NCI-H146 treated with DMSO at 0.1 percent for 48 hours (cell line): ENCODE data around the gene TBC1D23.
"Not testable (repeated sequence)": the region's sequence is repeated elsewhere in the genome, so short reads cannot be mapped to it uniquely, and the experiment has no call there.

ENCODE experiments used
- DNase-seq: peaks from one replicate; lab custom pipeline; 2025; ENCODE audit not compliant: unreplicated experiment; lab: John Stamatoyannopoulos, UW

TBC1D23 gene

DNA sequence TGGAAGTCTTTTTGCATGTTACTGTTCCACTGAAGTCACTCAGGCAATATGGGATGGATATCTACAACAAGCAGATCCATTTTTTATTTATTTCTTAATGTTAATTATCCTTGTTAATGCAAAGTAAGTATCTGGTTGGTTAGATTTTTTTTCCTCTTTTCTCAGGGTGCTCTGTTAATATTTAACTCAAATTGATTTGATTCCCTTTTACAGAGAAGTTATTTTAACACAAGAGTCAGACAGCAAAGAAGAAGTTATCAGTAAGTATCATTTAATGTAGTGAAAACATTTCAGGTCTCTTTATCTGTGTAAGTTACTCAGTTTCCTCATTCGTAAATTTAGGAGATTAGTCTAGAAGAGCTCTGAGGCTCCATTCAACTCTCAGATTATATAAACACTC is 34.3 kb downstream of the TBC1D23 start:
- no peak for DNase-seq

DNA sequence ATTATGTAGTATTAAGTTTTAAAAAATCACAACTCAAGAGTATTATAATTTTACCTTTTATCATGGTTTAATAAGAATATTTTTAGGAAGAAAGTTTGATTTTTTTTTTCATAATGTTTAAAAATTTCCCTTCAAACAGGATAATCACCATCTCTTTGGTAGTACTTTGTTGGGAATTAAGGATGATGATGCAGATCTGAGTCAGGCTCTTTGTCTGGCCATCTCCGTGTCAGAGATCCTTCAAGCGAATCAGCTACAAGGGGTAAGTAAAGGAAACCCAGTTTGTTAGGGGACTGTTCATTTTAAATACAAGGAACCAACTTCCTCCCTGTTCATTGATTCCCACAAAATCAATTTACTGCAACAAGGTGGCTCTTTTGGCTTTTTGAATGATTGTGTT is 37.0 kb downstream of the TBC1D23 start:
- DNase-seq: no peak

DNA sequence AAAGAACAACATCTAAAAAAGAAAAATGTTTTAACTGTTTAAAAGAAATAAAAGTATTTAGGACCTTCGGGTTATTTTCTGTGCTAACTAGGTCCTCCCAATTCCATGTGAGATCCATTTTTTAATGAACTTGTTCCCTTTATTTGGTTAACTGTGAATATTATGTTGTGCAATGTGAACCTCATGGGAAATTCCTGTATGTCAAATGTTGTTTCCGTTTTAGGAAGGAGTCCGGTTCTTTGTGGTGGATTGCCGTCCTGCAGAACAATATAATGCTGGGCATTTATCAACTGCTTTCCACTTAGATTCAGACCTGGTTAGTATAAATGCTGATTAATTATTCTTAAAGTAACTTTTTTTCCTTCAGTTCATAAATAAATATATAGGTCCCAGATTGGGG is 38.2 kb downstream of the TBC1D23 start:
- DNase-seq: no peak

DNA sequence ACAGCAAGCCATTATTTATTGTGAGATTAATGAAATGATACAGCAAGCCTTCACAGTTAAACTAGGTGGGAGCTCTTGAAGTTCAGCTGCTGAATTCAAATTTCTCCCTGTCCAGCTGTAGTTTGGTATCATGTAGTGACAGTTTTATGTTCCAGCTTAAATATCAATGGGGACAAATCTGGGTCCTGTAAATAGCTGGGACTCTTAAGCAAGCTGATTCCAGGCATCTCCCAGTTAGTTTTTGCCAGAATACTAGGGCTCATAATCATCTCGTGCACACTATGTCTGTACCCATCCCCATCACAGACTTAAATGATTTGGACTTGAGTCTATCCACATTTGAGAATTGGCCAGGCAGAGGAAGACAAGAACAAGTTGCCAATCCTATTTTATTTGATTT is 45.9 kb downstream of the TBC1D23 start:
- DNase-seq: no peak

DNA sequence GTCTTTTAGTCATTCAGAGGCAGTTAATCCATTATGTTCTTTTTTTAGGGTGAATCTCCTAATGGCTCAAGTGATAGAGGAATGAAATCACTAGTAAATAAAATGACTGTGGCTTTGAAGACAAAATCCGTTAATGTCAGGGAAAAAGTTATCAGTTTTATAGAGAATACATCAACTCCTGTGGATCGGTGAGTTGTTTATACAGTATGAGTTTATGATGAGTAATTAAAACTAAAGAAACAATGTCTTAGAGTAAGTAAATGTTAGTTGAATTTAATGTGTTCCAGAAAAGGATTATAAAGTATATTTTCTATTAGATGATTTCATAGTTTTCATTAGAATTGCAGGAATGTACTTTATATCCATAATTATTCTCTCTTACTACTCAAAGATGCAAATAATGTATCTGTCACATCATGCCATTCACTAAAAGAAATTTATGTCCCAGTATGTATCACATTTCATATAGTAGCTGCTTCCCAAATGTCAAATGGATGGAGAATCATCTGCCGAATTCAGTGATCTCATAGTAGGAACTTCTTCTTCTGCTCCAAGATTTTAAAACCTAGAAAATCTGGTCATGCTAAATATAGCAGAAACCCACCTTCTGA is 49.7 kb downstream of the TBC1D23 start:
- no peak for DNase-seq

DNA sequence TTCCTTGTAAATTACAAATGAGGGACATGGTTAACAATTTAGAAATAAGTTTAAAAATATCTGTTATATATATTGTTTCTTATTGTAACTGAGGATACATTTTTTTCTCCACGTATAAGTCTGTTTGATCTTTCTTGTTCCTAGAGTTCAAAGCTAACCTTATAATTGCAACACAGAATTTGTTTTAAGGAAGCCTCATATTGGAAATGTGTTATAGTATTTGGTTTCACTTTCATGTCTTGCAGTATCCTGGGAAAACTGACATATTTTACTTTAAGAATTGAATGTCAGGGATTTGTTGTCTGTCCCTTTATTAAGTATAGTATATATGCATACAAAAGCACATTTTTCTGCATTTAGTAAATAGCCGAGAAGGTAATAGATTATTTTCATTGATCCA is 50.2 kb downstream of the TBC1D23 start:
- DNase-seq: no peak

DNA sequence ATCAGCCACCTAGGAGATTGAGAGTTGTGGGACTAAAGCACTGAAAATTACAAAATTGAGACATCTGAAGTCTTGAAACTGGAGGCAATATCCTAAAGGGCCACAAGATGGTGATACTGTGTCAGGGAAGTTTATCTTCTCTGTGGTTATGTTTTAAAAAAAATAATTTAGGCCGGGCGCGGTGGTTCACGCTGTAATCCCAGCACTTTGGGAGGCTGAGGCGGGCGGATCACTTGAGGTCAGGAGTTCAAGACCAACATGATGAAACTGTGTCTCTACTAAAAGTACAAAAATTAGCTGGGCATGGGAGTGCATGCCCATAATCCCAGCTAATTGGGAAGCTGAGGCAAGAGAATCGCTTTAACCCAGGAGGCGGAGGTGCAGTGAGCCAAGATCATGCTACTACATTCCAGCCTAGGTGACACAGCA is 55.9 kb downstream of the TBC1D23 start:
- DNase-seq: no peak

DNA sequence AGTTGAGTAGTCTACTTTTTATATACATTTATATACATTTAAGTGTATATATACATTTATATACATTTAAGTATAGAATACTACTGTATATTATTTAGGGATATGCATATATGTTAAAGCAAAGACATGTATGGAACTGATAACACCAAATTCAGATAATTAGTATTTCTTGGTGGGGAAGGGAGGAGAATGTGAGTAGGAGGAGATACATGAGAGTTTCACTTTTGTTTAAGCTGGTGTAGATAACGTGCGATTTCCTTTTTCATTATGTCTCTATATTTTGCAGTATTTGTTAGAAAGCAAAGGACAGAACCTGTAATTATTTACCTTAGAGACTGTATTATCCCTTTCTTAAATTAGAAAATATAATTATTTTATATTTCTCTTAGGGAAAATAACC is 57.1 kb downstream of the TBC1D23 start:
- DNase-seq: no peak

DNA sequence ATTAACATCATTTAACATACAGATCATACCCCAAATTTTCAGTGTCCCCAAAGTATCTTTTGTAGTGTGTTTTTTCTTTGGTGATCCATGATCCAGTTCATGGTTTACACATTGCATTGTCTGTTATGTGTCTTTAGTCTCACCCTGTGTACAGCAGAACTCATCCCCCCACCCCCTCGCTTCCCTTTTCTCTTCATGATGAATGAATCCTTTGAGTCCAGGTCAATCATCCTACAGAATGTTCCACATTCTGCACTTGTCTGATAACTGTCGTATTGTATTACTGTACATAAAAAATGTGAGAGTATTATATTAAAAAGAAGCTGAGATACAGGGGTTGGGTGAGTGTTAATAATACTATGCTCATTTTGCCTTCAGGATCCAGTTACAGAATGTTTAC is 59.2 kb downstream of the TBC1D23 start:
- DNase-seq: no peak

DNA sequence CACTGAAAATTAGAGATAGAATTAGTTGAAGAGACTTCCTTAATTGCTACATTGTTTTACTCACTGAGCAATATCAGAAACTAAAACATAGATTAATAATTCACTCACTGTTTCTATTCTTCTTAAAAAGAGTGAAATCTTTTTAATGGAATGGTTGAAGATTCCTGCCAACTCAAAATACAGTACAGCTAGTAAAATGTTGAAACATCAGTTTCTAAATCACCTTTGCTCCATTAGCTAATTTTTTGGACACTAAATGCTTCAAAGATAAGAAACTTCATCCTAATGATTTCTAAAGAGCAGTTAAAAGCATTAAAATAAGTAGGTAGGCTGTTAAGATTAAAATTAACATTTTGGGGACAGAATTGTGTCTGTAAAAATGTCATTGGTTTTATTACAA is 63.3 kb downstream of the TBC1D23 start:
- DNase-seq: no peak

DNA sequence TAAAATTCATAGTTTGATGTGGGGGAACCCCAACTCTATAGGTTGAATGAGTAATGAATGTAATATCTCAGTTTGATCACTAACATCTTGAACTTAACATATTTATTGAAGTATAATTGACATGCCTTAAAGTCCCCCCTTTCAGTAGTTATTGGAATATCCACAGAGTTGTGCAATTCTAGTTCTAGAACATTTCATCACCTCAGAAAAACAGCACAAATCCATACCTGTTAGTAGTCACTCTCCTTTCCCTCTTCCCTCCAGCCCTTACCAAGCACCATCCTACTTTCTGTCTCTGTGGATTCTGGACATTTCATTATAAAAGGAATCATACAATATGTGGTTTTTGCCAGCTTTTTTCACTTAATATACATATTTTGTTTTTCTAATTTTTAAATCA is 65.0 kb downstream of the TBC1D23 start:
- DNase-seq: no peak

DNA sequence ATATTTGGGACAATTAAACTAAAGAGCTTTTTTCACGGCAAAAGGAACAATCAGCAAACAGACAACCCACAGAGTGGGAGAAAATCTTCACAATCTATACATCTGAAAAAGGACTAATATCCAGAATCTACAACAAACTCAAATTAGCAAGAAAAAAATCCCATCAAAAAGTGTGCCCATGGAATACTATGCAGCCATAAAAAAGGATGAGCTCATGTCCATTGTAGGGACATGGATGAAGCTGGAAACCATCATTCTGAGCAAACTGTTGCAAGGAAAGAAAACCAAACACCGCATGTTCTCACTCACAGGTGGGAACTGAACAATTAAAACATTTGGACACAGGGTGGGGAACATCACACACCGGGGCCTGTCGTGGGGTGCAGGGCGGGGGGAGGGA is 66.6 kb downstream of the TBC1D23 start:
- DNase-seq: not testable (repeated sequence)

DNA sequence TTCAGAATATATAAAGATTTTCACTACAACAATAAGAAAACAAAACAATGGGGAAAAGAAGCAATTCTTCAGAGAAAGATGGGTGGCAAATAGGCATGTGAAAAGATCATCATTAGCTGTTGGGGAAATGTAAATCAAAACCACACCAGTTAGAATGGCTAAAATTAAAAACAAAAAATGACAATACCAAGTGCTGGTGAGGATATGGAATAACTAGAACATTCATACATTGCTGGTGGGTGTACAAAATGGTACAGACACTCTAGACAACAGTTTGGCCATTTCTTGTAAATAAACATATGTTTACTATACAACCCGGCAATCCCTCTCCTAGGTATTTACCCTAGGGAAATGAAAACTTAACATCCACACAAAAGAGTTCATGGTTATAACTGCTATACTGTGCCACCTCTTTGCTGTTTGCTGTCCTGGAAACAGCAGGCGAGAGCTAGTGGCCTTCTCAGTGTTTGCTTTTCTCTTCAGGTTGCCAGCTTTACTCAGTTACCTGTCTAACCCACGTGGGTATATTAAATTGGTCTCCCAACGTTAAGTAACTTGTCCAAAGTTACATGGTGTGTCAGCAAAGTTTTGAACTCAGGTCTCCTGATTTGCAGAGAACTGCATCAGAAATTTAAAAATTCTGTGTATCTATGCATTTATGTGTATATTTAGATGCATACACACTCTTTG is 69.2 kb downstream of the TBC1D23 start:
- no peak for DNase-seq

DNA sequence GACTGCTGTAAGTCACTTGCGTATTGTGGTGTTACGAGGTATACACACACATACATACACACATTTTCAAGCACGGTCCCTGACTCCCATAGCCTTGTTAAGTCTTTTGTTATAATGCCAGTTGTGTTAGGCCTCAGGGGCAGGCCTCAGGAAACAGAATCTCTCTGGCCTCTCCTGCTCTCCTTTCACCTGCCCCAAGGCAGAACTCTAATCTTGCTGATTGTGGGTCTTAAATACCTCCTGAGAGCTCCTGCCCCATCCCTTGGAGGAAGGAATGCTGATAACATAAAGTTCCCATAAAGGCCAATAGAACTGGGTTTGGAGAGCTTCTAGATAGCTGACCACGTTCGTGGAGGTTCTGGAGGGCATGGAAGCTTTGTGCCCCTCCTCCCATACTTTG is 69.9 kb downstream of the TBC1D23 start:
- DNase-seq: no peak

DNA sequence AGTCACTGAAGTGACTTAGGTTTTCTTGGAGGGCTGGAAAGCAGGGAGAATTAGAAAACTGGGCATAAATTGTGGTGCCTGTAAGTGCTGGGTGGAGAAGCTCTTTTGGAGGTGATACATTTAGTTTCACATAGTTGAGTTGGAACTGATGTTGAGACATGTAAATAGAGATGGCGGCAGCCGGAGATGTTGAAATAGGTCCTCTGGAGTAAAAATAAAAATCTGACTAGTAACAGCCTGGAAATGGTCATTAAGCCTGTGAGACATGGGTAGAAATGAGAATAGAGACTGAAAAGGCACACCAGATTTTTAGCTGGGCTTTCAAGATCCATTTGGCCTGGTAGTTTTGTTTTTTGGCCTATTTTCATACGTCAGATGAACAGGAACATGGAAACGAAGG is 70.9 kb downstream of the TBC1D23 start:
- DNase-seq: no peak

DNA sequence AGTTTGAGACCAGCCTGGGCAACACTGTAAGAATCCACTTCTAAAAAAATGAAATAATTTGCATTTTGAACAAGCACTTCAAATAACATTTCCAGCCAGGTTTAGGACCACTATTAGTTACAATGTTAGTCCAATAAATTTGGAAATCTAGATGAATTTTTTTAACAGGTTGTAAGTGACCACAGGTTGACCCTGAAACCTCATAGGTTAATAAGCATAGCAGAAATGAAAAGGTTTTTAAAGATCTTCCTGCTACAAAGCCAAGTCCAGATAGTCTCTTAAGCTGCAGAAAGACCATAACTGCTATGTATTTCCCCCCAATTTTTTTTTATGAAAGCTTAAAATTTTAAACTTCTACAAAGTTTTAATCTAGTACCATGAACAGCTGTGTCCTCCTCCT is 72.3 kb downstream of the TBC1D23 start:
- DNase-seq: no peak

DNA sequence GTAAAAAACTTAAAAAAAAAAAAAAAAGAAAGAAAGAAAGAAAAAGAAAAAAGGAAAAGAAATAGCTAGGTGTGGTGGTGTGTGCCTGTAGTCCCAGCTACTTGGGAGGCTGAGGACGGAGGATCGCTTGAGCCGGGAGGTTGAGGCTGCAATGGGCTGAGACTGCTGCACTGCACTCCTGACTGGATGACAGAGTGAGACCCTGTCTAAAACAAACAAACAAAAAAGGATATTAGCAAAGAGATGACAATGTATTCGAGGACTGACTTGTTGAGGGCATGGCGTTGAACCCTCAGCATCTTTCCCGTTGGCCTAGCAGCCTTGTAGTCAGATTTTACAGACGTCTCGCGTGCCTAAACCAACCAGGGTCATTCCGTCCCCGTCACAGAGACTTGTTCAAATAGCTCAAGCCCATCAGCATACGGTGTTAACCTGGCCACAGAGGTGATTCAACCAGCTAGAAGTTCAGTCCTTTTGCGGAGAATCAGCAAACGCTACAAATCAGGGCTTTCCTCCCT is 73.2 kb downstream of the TBC1D23 start:
- no peak for DNase-seq

DNA sequence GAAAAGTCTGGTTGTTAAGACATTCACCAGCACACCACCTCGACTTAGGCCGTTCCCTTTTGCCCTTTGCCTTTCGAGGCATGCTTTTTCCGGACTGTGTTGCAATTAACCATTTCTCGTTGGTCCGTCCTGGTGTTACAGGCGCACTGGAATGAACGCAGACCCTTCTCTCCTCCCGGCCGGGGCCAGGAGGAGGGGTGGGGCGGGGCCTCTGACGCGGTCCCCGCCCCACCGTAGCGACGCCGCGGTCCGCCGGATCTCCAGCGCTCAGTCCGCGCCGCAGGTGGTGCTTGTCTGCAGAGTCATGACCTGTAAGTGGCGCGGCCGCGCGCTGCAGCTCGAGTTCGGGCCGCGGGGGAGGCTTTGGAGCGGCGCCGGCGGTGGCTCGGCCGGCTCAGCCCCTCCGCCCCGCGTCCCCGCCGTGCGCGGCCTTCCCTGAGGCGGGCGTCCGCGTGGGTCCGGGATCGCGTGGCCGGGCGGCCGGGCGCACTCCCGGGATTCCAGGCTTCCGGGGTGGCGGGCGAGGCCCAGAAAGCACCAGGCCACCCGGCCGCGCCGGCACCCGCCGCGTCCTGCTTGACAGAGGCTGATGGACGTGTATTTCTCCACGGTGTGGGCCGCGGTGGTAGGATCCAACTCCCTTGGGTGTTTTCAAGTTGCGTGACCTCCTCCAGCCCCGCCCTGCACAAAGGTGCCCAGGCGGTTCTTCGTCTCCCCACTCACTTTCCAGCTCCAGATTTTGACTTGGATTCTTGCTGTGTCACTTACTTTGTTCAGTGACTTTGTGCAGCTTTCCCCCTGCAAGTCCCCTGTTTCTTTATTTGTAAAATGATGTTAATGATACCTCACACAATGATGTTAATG is 73.9 kb downstream of the TBC1D23 start, which contains the start of gene NIT2:
NIT2 (plus strand) TSS at position 270 of the 864 bp plus-strand sequence; CDS start at position 305, 35 bp downstream.
- DNase-seq: peak; percentile 73

DNA sequence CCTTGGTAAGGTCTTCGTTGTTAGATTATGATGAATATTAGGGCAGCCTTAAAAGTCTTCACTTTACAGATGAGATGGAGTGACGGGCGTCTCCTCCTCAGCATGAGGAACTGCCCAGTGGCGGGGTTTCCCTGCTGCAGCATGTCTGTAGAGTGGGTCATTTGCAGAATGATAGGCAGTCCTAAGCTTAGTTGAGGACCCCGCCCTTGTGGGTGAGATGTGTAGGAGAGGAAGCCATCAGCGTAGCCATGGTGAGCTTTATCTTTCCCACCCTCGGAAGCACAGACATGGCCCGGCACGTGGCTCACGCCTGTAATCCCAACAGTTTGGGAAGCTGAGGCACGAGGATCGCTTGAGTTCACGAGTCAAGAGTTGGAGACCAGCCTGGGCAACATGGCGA is 74.6 kb downstream of the TBC1D23 start:
- DNase-seq: no peak

DNA sequence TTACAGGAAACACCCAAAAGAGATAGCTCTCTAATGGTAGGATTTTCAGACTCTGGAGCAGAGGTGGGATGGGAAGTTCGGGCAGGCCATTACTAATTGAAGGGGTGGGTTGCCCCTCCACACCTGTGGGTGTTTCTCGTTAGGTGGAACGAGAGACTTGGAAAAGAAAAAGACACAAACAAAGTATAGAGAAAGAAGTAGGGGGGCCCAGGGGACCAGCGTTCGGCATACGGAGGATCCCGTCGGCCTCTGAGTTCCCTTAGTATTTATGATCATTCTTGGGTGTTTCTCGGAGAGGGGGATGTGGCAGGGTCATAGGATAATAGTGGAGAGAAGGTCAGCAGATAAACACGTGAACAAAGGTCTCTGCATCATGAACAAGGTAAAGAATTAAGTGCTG is 75.4 kb downstream of the TBC1D23 start:
- not testable (repeated sequence) for DNase-seq

DNA sequence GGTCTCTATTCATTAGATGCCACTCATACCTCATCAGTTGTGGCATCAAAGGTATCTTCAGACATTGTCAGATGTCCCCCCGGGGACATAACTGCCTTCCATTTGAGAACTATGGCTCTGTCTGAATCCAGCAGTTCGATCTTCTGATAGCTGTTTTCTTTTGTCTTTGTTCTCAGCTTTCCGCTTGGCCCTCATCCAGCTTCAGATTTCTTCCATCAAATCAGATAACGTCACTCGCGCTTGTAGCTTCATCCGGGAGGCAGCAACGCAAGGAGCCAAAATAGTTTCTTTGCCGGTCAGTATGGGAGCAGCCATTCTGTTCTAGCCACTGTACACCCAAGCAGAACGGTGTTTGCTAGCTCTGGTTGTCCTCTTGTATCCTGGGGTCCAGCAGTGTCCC is 78.1 kb downstream of the TBC1D23 start:
- no peak for DNase-seq

DNA sequence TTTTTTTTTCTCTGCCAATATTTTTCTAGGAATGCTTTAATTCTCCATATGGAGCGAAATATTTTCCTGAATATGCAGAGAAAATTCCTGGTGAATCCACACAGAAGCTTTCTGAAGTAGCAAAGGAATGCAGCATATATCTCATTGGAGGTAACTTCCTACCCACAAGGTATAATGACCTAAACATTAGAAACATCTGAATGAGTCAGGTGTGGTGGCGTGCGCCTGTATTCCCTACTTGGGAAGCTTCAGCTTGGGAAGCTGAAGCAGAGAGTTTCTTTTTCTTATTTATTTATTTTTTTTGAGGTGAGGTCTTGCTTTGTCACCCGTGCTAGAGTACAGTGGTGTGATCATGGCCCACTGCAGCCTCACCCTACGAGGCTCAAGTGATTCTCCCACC is 79.0 kb downstream of the TBC1D23 start:
- DNase-seq: no peak
